ENCODE data around the gene CATSPERZ. TPM values are rescaled to one million over a fixed set of nuclear protein-coding genes. Genes with fewer than 3 reads are reported as not detected.

CATSPERZ gene
- total RNA-seq, 2 experiments from 2014 or later, result not detected

GRCh38 chr11:64341429-64341828, 41.3 kb downstream of the CATSPERZ start:
- H3K4me3 Mint-ChIP-seq, result peak overlapping the region; percentile 91
- no peaks in the 10 kb centered on the region for H3K27me3 Mint-ChIP-seq
- no peak for DNase-seq
- POLR2A ChIA-PET, result interaction anchor here (0.8 to 2.1 kb wide), 4 partner anchors 12 to 100 kb away, joined by 3 to 6 read pairs (median 3); no protein-coding TSS in a partner anchor
- intact Hi-C loops (cut with micrococcal nuclease), result no loop called here
- no peaks in the 10 kb centered on the region for H3K9me3 Mint-ChIP-seq
- H3K4me1 Mint-ChIP-seq (ENCODE audit: low read depth), result peaks cover 42% of the 10 kb centered on the region
- peak overlapping the region; percentile 42 for H3K27ac Mint-ChIP-seq
- H3K36me3 Mint-ChIP-seq, result peaks cover 31% of the 10 kb centered on the region
- CTCF ChIA-PET, result interaction anchor here (1.6 to 3.6 kb wide), 5 partner anchors 9 to 108 kb away, joined by 5 to 34 read pairs (median 9); partner anchors contain the start of genes PRDX5 and TRMT112

- CTCF ChIA-PET, result interaction anchor here (0.6 to 3.6 kb wide), 11 partner anchors 10 to 138 kb away, joined by 3 to 34 read pairs (median 5); partner anchors contain the start of genes PRDX5 and TRMT112
Measured at GRCh38 chr11:64341851-64342791, 42.0 kb downstream of the CATSPERZ start.

GRCh38 chr11:64342869-64343745, 42.9 kb downstream of the CATSPERZ start:
- Mint-ChIP-seq H3K36me3 (peaks cover 27% of the 10 kb centered on the region), H3K9me3 (no peaks in the 10 kb centered on the region), H3K4me3 (no peak overlapping the region), H3K4me1 (ENCODE audit: low read depth) (peaks cover 42% of the 10 kb centered on the region), H3K27me3 (no peaks in the 10 kb centered on the region), H3K27ac (no peak overlapping the region)
- ChIA-PET POLR2A (interaction anchor here (0.9 to 2.1 kb wide), 2 partner anchors 15 to 25 kb away, joined by 3 to 6 read pairs; partner anchors contain the start of gene PRDX5), CTCF (interaction anchor here (0.6 to 3.6 kb wide), 10 partner anchors 11 to 139 kb away, joined by 3 to 34 read pairs (median 4); partner anchors contain the start of genes PRDX5 and TRMT112)
- no peak for DNase-seq
- intact Hi-C loops (cut with micrococcal nuclease), result loop anchor here (1.0 to 2.0 kb wide), 2 partner anchors 16 to 38 kb away; partner anchors contain the start of genes ESRRA and RPS6KA4

More at GRCh38 chr11:64341851-64342791, 42.0 kb downstream of the CATSPERZ start:
- Mint-ChIP-seq H3K27me3 (no peaks in the 10 kb centered on the region), H3K4me1 (ENCODE audit: low read depth) (peaks cover 42% of the 10 kb centered on the region), H3K4me3 (peak overlapping the region; percentile 37), H3K27ac (no peak overlapping the region), H3K36me3 (peaks cover 31% of the 10 kb centered on the region), H3K9me3 (no peaks in the 10 kb centered on the region)
- POLR2A ChIA-PET, result interaction anchor here (0.8 to 2.1 kb wide), 4 partner anchors 11 to 24 kb away, joined by 3 to 6 read pairs (median 3); partner anchors contain the start of gene PRDX5
- intact Hi-C loops (cut with micrococcal nuclease), result loop anchor here (1.0 to 2.0 kb wide), 2 partner anchors 17 to 37 kb away; partner anchors contain the start of genes ESRRA and RPS6KA4
- peak; percentile 96 for DNase-seq

- peak; percentile 25 for DNase-seq
- Mint-ChIP-seq H3K36me3 (peaks cover 22% of the 10 kb centered on the region), H3K9me3 (no peaks in the 10 kb centered on the region), H3K4me3 (no peak overlapping the region), H3K27me3 (no peaks in the 10 kb centered on the region), H3K27ac (no peak overlapping the region), H3K4me1 (ENCODE audit: low read depth) (peaks cover 35% of the 10 kb centered on the region)
- ChIA-PET POLR2A (no interaction called here), CTCF (no interaction called here)
- intact Hi-C loops (cut with micrococcal nuclease), result loop anchor here (2.0 kb wide), 1 partner anchor 15 kb away; the partner anchor contains the start of gene RPS6KA4
Measured at GRCh38 chr11:64343767-64344559, 43.8 kb downstream of the CATSPERZ start.

GRCh38 chr11:64344787-64345186, 44.6 kb downstream of the CATSPERZ start:
- no peak for DNase-seq
- intact Hi-C loops (cut with micrococcal nuclease), result no loop called here
- CTCF ChIA-PET, result no interaction called here
- POLR2A ChIA-PET, result no interaction called here
- Mint-ChIP-seq H3K36me3 (peaks cover 23% of the 10 kb centered on the region), H3K9me3 (no peaks in the 10 kb centered on the region), H3K27ac (no peak overlapping the region), H3K27me3 (no peaks in the 10 kb centered on the region), H3K4me1 (ENCODE audit: low read depth) (peaks cover 27% of the 10 kb centered on the region), H3K4me3 (no peak overlapping the region)

GRCh38 chr11:64347193-64347867, 47.2 kb downstream of the CATSPERZ start:
- CTCF ChIA-PET, result interaction anchor here (0.9 kb wide), 1 partner anchor 16 kb away, joined by 3 read pairs; no protein-coding TSS in a partner anchor
- Mint-ChIP-seq H3K27me3 (no peaks in the 10 kb centered on the region), H3K36me3 (peaks cover 18% of the 10 kb centered on the region), H3K4me1 (ENCODE audit: low read depth) (peaks cover 9% of the 10 kb centered on the region), H3K9me3 (no peaks in the 10 kb centered on the region), H3K27ac (peak overlapping the region; percentile 54), H3K4me3 (no peak overlapping the region)
- DNase-seq, result no peak
- intact Hi-C loops (cut with micrococcal nuclease), result no loop called here
- POLR2A ChIA-PET, result no interaction called here

DNA sequence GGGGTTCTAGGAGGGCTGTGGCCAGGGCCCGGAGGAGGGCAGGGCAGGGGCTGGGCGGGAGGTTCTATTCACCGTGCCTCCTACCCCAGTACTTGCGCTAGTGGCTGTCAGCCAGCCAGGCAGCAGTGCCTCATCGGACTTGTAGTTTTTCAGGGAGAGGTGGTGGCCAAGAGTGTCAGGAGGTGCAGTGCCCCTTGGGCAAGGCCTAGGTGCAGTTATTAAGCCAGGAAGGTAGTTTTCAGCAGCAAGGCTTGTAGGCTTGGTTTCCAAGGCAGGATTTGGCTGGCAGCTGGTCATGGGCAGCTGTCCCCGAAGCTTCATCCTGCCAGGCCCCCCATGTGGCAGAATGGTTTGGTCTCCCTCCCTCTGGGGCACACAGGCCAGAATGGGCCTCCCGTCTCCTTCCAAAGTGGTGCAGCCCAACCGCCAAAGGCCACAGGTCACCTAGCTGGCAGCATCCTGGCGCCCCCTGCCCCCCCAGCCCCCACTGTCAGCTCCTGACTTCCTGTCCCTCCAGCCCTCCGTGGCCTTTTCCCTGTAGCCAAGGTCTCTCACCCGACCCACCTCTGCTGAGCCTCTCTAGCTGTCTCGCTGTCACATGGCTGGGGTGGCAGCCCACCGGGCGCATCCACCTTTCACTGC, 48.3 kb downstream of the CATSPERZ start:
- no peak overlapping the region for H3K4me3 Mint-ChIP-seq
- CTCF ChIA-PET, result interaction anchor here (0.6 kb wide), 1 partner anchor 45 kb away, joined by 3 read pairs; no protein-coding TSS in a partner anchor
- H3K9me3 Mint-ChIP-seq, result no peaks in the 10 kb centered on the region
- no peak overlapping the region for H3K27ac Mint-ChIP-seq
- no peaks in the 10 kb centered on the region for H3K27me3 Mint-ChIP-seq
- POLR2A ChIA-PET, result interaction anchor here (0.6 to 1.0 kb wide), 2 partner anchors 11 to 30 kb away, joined by 3 to 7 read pairs; partner anchors contain the start of genes PRDX5 and RPS6KA4
- DNase-seq, result no peak
- peaks cover 18% of the 10 kb centered on the region for H3K36me3 Mint-ChIP-seq
- intact Hi-C loops (cut with micrococcal nuclease), result no loop called here
- H3K4me1 Mint-ChIP-seq (ENCODE audit: low read depth), result peaks cover 8% of the 10 kb centered on the region

DNA sequence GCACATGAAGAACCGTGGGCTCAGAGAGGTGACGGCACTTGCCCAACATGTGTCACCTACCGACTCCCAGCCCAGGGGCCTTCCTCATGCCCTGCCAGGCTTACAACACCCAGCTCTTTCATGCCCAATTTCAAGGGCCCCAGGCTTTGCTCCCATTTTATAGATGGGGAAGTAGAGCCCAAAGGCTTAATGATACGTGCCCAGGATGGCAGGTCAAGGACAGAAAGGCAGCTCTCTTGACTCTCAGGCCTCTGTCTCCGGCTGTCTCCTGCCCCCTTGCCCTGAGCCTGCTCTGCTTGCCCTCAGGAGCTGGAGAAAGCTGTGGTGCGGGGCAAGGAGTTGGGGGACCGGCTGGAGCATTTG, 48.8 kb downstream of the CATSPERZ start:
- ChIA-PET CTCF (interaction anchor here (1.0 kb wide), 1 partner anchor 39 kb away, joined by 3 read pairs; no protein-coding TSS in a partner anchor), POLR2A (interaction anchor here (1.0 kb wide), 1 partner anchor 10 kb away, joined by 3 read pairs; the partner anchor contains the start of gene RPS6KA4)
- no peak for DNase-seq
- Mint-ChIP-seq H3K4me1 (ENCODE audit: low read depth) (peaks cover 8% of the 10 kb centered on the region), H3K36me3 (peaks cover 16% of the 10 kb centered on the region), H3K4me3 (no peak overlapping the region), H3K27ac (no peak overlapping the region), H3K9me3 (no peaks in the 10 kb centered on the region), H3K27me3 (no peaks in the 10 kb centered on the region)
- intact Hi-C loops (cut with micrococcal nuclease), result no loop called here

DNA sequence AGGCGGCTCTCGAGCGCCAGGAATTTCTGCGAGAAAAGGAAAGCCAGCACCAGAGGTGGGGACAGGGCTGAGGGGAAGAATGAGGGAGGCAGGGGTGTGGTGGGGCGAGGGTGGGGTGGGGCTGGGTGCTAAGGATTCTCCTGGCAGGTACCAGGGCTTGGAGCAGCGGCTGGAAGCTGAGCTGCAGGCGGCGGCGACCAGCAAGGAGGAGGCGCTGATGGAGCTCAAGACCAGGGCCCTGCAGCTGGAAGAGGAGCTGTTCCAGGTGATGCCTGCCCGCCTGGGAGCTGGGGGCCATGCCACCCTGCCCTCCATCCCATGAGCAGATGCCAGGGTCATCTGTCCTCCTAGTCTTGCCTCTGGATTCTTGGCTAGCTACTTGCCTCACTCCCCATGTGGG, 49.2 kb downstream of the CATSPERZ start:
- CTCF ChIA-PET, result interaction anchor here (1.0 kb wide), 1 partner anchor 39 kb away, joined by 3 read pairs; no protein-coding TSS in a partner anchor
- Mint-ChIP-seq H3K27me3 (no peaks in the 10 kb centered on the region), H3K4me1 (ENCODE audit: low read depth) (peaks cover 8% of the 10 kb centered on the region), H3K9me3 (no peaks in the 10 kb centered on the region), H3K27ac (no peak overlapping the region), H3K36me3 (peaks cover 16% of the 10 kb centered on the region), H3K4me3 (no peak overlapping the region)
- no peak for DNase-seq
- intact Hi-C loops (cut with micrococcal nuclease), result no loop called here
- POLR2A ChIA-PET, result interaction anchor here (1.0 kb wide), 1 partner anchor 10 kb away, joined by 3 read pairs; the partner anchor contains the start of gene RPS6KA4

GRCh38 chr11:64351136-64351631, 51.0 kb downstream of the CATSPERZ start:
- POLR2A ChIA-PET, result no interaction called here
- DNase-seq, result no peak
- CTCF ChIA-PET, result interaction anchor here (1.1 kb wide), 1 partner anchor 34 kb away, joined by 4 read pairs; the partner anchor contains the start of genes PRDX5 and TRMT112
- Mint-ChIP-seq H3K27me3 (no peaks in the 10 kb centered on the region), H3K9me3 (no peaks in the 10 kb centered on the region), H3K4me3 (no peak overlapping the region), H3K27ac (no peak overlapping the region), H3K4me1 (ENCODE audit: low read depth) (peaks cover 4% of the 10 kb centered on the region), H3K36me3 (peaks cover 8% of the 10 kb centered on the region)
- intact Hi-C loops (cut with micrococcal nuclease), result no loop called here
